Smooth muscle cell (in vitro differentiated cells): Measurements from ENCODE around the gene AP1S3. TPM values are rescaled to one million over a fixed set of nuclear protein-coding genes. Genes with fewer than 3 reads are reported as not detected.

Experiments used
- DNase-seq: peaks from one replicate; lab custom pipeline; 2025; ENCODE audit not compliant: unreplicated experiment; lab: John Stamatoyannopoulos, UW
- H2AFZ ChIP-seq: fragments of 200-600 bp; sonication (generic); 2 replicates; pipeline ENCODE4 v1.6.0; 2016; ENCODE audit warnings: antibody characterized with exemption, low read depth, mild to moderate bottlenecking
- H3F3A ChIP-seq: fragments of 200-600 bp; sonication (generic); 2 replicates; pipeline ENCODE4 v1.6.0; 2017; ENCODE audit warnings: antibody characterized with exemption, low read depth
- H3K27ac ChIP-seq: fragments of 200-600 bp; sonication (generic); 2 replicates; pipeline ENCODE4 v1.5.1; 2016; ENCODE audit warnings: low read depth, mild to moderate bottlenecking
- H3K27me3 ChIP-seq: fragments of 200-600 bp; sonication (generic); 2 replicates; pipeline ENCODE4 v1.6.1; 2016; ENCODE audit warnings: low read depth, mild to moderate bottlenecking
- H3K36me3 ChIP-seq: fragments of 200-600 bp; sonication (generic); 2 replicates; pipeline ENCODE4 v1.5.1; 2016; ENCODE audit warnings: low read depth
- H3K4me1 ChIP-seq: fragments of 200-600 bp; sonication (generic); 2 replicates; pipeline ENCODE4 v1.5.1; 2016; ENCODE audit warnings: low read depth
- H3K4me2 ChIP-seq: fragments of 200-600 bp; sonication (generic); 2 replicates; pipeline ENCODE4 v1.6.0; 2016; ENCODE audit warnings: mild to moderate bottlenecking
- H3K4me3 ChIP-seq: fragments of 200-600 bp; sonication (generic); 2 replicates; pipeline ENCODE4 v1.5.1; 2016; ENCODE audit warnings: mild to moderate bottlenecking
- H3K79me2 ChIP-seq: fragments of 200-600 bp; sonication (generic); 2 replicates; pipeline ENCODE4 v1.6.0; 2016; ENCODE audit warnings: low read depth, mild to moderate bottlenecking
- H3K9ac ChIP-seq: fragments of 200-600 bp; sonication (generic); 2 replicates; pipeline ENCODE4 v1.6.0; 2016; ENCODE audit warnings: low read depth
- H3K9me3 ChIP-seq: fragments of 200-600 bp; sonication (generic); replicated peaks from 2 replicates; pipeline ENCODE4 v1.5.1; 2016; ENCODE audit warnings: low read depth
- H4K20me1 ChIP-seq: fragments of 200-600 bp; sonication (generic); 2 replicates; pipeline ENCODE4 v1.6.0; 2016; ENCODE audit warnings: low read depth
- WGBS: methylation state at CpG from one replicate; pipeline ENCODE4 v1.1.7; 2016; ENCODE audit warnings: low lambda C conversion rate; 5-methylcytosine and 5-hydroxymethylcytosine counted together
- polyA plus RNA-seq: library from polyadenylated mRNA; unstranded; fragments of >200 nt; fragmentation: Nextera tagmentation; extraction: Ambion mirVana; gene quantifications from 2 replicates; pipeline ENCODE4 v1.2.1, GENCODE V29; 2016
- total RNA-seq: library from RNA; depleted of rRNA; stranded (reverse); fragments of >200 nt; gene quantifications from 2 replicates; pipeline ENCODE4 v1.2.3, GENCODE V29; 2014
- TF ChIP-seq, protein P1 (sequence below): fragments of 200-600 bp; sonication (generic); IDR thresholded peaks from 2 replicates; pipeline ENCODE4 v1.5.1; 2017; ENCODE audit warnings: borderline replicate concordance, mild to moderate bottlenecking, antibody characterized with exemption; ENCODE audit not compliant: insufficient read depth, poor library complexity, severe bottlenecking

AP1S3 gene
- total and polyA plus RNA-seq, 2 experiments from 2014 or later = 1.4 to 11.4 TPM

- Histone ChIP-seq H3K9me3 (no peaks in the 10 kb centered on the region), H3K4me2 (no peak overlapping the region), H3K4me1 (no peaks in the 10 kb centered on the region), H2AFZ (no peak overlapping the region), H3K4me3 (no peak overlapping the region), H3K36me3 (no peaks in the 10 kb centered on the region), H3K27me3 (no peaks in the 10 kb centered on the region), H3K9ac (no peak overlapping the region), H3K27ac (no peak overlapping the region), H4K20me1 (no peaks in the 10 kb centered on the region), H3F3A (no peaks in the 10 kb centered on the region), H3K79me2 (no peaks in the 10 kb centered on the region)
- TF ChIP-seq, protein P1, sequence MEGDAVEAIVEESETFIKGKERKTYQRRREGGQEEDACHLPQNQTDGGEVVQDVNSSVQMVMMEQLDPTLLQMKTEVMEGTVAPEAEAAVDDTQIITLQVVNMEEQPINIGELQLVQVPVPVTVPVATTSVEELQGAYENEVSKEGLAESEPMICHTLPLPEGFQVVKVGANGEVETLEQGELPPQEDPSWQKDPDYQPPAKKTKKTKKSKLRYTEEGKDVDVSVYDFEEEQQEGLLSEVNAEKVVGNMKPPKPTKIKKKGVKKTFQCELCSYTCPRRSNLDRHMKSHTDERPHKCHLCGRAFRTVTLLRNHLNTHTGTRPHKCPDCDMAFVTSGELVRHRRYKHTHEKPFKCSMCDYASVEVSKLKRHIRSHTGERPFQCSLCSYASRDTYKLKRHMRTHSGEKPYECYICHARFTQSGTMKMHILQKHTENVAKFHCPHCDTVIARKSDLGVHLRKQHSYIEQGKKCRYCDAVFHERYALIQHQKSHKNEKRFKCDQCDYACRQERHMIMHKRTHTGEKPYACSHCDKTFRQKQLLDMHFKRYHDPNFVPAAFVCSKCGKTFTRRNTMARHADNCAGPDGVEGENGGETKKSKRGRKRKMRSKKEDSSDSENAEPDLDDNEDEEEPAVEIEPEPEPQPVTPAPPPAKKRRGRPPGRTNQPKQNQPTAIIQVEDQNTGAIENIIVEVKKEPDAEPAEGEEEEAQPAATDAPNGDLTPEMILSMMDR = no peak
- 90% methylated on average over 3 of the region's 3 CpGs for WGBS
- no peak for DNase-seq
Observed at GRCh38 chr2:223782629-223783028, 54.8 kb downstream of the AP1S3 start.

DNA sequence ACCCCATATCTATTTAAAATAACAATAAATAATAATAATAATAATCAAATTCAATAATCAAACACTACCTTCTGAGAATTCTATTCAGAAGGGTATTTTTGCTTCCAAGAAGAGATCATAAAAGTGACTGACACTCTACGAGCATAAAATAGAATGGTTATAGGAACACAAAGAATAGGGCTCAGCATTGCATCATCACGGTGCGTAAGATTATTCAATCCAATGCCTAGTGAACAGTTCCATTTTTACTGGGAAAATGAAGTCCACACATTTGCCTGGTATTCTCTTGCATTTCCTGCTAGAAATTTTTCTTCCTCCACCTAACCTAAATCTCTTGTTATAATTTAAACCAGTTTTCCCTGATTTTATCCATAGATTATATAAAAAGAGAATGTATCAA is 55.8 kb downstream of the AP1S3 start:
- no peaks in the 10 kb centered on the region for H3K79me2 ChIP-seq
- no peak overlapping the region for H3K27ac ChIP-seq
- 98% methylated on average over 3 of the region's 3 CpGs for WGBS

DNA sequence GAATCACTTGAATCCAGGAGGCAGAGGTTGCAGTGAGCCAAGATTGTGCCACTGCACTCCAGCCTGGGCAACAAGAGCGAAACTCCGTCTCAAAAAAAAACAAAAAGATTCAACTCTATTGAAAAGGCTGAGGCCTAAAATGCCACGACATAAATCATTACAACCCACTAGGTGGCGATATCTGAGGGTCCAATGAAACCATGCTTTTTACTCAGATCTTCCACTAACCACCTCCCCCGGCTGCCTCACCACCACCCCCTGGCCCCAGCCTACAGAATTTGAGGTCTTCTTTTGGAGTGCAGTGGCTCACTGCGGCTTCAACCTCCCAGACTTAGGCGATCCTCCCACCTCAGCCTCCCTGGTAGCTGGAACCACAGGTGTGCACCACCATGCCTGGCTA is 57.5 kb downstream of the AP1S3 start:
- no peaks in the 10 kb centered on the region for H3K4me1 ChIP-seq
- no peak overlapping the region for H3K27ac ChIP-seq
- H3K27me3 ChIP-seq = no peaks in the 10 kb centered on the region
- H3K4me2 ChIP-seq = no peak overlapping the region
- no peaks in the 10 kb centered on the region for H3K9me3 ChIP-seq
- no peak for DNase-seq
- 83% methylated on average over 7 of the region's 7 CpGs for WGBS
- TF ChIP-seq, protein P1 = peak; percentile 14
- H3K79me2 ChIP-seq = no peaks in the 10 kb centered on the region
- H3F3A ChIP-seq = no peaks in the 10 kb centered on the region
- no peaks in the 10 kb centered on the region for H4K20me1 ChIP-seq
- no peak overlapping the region for H2AFZ ChIP-seq
- no peak overlapping the region for H3K4me3 ChIP-seq
- H3K9ac ChIP-seq = no peak overlapping the region
- no peaks in the 10 kb centered on the region for H3K36me3 ChIP-seq

More for the DNA sequence above, 55.8 kb downstream of the AP1S3 start:
- no peak overlapping the region for H3K4me2 ChIP-seq
- H3K27me3 ChIP-seq = no peaks in the 10 kb centered on the region
- no peak overlapping the region for H2AFZ ChIP-seq
- H3K9ac ChIP-seq = no peak overlapping the region
- H3K4me3 ChIP-seq = no peak overlapping the region
- no peaks in the 10 kb centered on the region for H3K9me3 ChIP-seq
- H3K4me1 ChIP-seq = no peaks in the 10 kb centered on the region
- H4K20me1 ChIP-seq = no peaks in the 10 kb centered on the region
- no peaks in the 10 kb centered on the region for H3F3A ChIP-seq
- no peaks in the 10 kb centered on the region for H3K36me3 ChIP-seq
- DNase-seq = no peak
- TF ChIP-seq, protein P1 = no peak

GRCh38 chr2:223774193-223774592 is 63.2 kb downstream of the AP1S3 start:
- H3K4me1 ChIP-seq = peaks cover 7% of the 10 kb centered on the region
- no peaks in the 10 kb centered on the region for H3K36me3 ChIP-seq
- WGBS = 69% methylated on average over 8 of the region's 8 CpGs
- no peaks in the 10 kb centered on the region for H4K20me1 ChIP-seq
- TF ChIP-seq, protein P1 = no peak
- H3K27me3 ChIP-seq = no peaks in the 10 kb centered on the region
- no peak overlapping the region for H3K27ac ChIP-seq
- no peak overlapping the region for H3K4me2 ChIP-seq
- no peak overlapping the region for H3K4me3 ChIP-seq
- H3K9me3 ChIP-seq = no peaks in the 10 kb centered on the region
- H2AFZ ChIP-seq = no peak overlapping the region
- H3K79me2 ChIP-seq = no peaks in the 10 kb centered on the region
- H3F3A ChIP-seq = no peaks in the 10 kb centered on the region
- H3K9ac ChIP-seq = no peak overlapping the region
- DNase-seq = no peak
